ENCODE results near the gene LYPD3. TPM values are rescaled to one million over a fixed set of nuclear protein-coding genes. Genes with fewer than 3 reads are reported as not detected.

The LYPD3 gene
- polyA plus RNA-seq, 1 donor (not counting 4 experiments of a cell fraction or from before 2014, with no cell fraction given) = 163 TPM

GRCh38 chr19:43462383-43462782, 3.0 kb downstream of the LYPD3 start:
- FAIRE-seq = no peak
- dilution Hi-C loops (cut with MboI; ENCODE audit: extremely low pct_ligation_motif_present, low sequenced_read_pairs) = no loop called here
- H3K9me1 ChIP-seq (ENCODE audit: control insufficient read depth, extremely low read depth, insufficient read depth, low read length) = peaks cover 1% of the 10 kb centered on the region
- H3K36me3 ChIP-seq (ENCODE audit: control insufficient read depth in 2 of 2, extremely low read depth in 1 of 2, insufficient read depth in 2 of 2, low read length in 2 of 2) = peaks cover 7 to 19% of the 10 kb centered on the region in 2 experiments
- TF ChIP-seq, protein P1, sequence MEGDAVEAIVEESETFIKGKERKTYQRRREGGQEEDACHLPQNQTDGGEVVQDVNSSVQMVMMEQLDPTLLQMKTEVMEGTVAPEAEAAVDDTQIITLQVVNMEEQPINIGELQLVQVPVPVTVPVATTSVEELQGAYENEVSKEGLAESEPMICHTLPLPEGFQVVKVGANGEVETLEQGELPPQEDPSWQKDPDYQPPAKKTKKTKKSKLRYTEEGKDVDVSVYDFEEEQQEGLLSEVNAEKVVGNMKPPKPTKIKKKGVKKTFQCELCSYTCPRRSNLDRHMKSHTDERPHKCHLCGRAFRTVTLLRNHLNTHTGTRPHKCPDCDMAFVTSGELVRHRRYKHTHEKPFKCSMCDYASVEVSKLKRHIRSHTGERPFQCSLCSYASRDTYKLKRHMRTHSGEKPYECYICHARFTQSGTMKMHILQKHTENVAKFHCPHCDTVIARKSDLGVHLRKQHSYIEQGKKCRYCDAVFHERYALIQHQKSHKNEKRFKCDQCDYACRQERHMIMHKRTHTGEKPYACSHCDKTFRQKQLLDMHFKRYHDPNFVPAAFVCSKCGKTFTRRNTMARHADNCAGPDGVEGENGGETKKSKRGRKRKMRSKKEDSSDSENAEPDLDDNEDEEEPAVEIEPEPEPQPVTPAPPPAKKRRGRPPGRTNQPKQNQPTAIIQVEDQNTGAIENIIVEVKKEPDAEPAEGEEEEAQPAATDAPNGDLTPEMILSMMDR (optimal IDR thresholded peaks at IDR 0.05 in 1 of 3, IDR thresholded peaks at IDR 0.05 in 1 of 3, conservative IDR thresholded peaks at IDR 0.05 in 1 of 3; ENCODE audit: extremely low read depth in 1 of 3, insufficient read depth in 2 of 3, low read length in 3 of 3) = no peak
- no peak for TF ChIP-seq EZH2 (IDR thresholded peaks at IDR 0.05; ENCODE audit: low read length)
- DNase-seq (ENCODE audit: low read depth, low spot score) = no peak
- no peak overlapping the region for H3K4me3 ChIP-seq (ENCODE audit: control insufficient read depth in 2 of 3, extremely low read depth in 1 of 3, insufficient read depth in 2 of 3, low read depth in 1 of 3, low read length in 3 of 3)
- H3K4me2 ChIP-seq (ENCODE audit: control insufficient read depth, extremely low read depth, insufficient read depth, low read depth, low read length) = peak overlapping the region; percentile 90
- H3K9me3 ChIP-seq (ENCODE audit: control insufficient read depth, low read depth, low read length) = no peaks in the 10 kb centered on the region
- peaks cover 28% of the 10 kb centered on the region for H3K4me1 ChIP-seq (ENCODE audit: control insufficient read depth, extremely low read depth, insufficient read depth, low read length)
- no peak overlapping the region for H3K9ac ChIP-seq (ENCODE audit: control insufficient read depth, extremely low read depth, insufficient read depth, low read length)
- no peak overlapping the region for H2AFZ ChIP-seq (ENCODE audit: control insufficient read depth, low read length)
- H3K27ac ChIP-seq (ENCODE audit: control insufficient read depth, insufficient read depth, low read length) = no peak overlapping the region
- no peaks in the 10 kb centered on the region for H3K27me3 ChIP-seq (ENCODE audit: control insufficient read depth, extremely low read depth, insufficient read depth, low read length)
- H4K20me1 ChIP-seq (ENCODE audit: control insufficient read depth, extremely low read depth, insufficient read depth, low read length) = no peaks in the 10 kb centered on the region
- H3K79me2 ChIP-seq (ENCODE audit: control insufficient read depth, insufficient read depth, low read length) = peaks cover 10% of the 10 kb centered on the region

GRCh38 chr19:43461303-43461702, 4.1 kb downstream of the LYPD3 start:
- H3K27ac ChIP-seq (ENCODE audit: control insufficient read depth, insufficient read depth, low read length) = no peak overlapping the region
- peaks cover 10% of the 10 kb centered on the region for H3K79me2 ChIP-seq (ENCODE audit: control insufficient read depth, insufficient read depth, low read length)
- H4K20me1 ChIP-seq (ENCODE audit: control insufficient read depth, extremely low read depth, insufficient read depth, low read length) = no peaks in the 10 kb centered on the region
- no peak overlapping the region for H2AFZ ChIP-seq (ENCODE audit: control insufficient read depth, low read length)
- H3K9me3 ChIP-seq (ENCODE audit: control insufficient read depth, low read depth, low read length) = no peaks in the 10 kb centered on the region
- no peaks in the 10 kb centered on the region for H3K27me3 ChIP-seq (ENCODE audit: control insufficient read depth, extremely low read depth, insufficient read depth, low read length)
- peaks cover 25% of the 10 kb centered on the region for H3K4me1 ChIP-seq (ENCODE audit: control insufficient read depth, extremely low read depth, insufficient read depth, low read length)
- no peaks in the 10 kb centered on the region for H3K9me1 ChIP-seq (ENCODE audit: control insufficient read depth, extremely low read depth, insufficient read depth, low read length)
- H3K36me3 ChIP-seq (ENCODE audit: control insufficient read depth in 2 of 2, extremely low read depth in 1 of 2, insufficient read depth in 2 of 2, low read length in 2 of 2) = peaks cover 7 to 19% of the 10 kb centered on the region in 2 experiments
- H3K9ac ChIP-seq (ENCODE audit: control insufficient read depth, extremely low read depth, insufficient read depth, low read length) = no peak overlapping the region
- H3K4me3 ChIP-seq (ENCODE audit: control insufficient read depth in 2 of 3, extremely low read depth in 1 of 3, insufficient read depth in 2 of 3, low read depth in 1 of 3, low read length in 3 of 3) = no peak overlapping the region
- no peak for DNase-seq (ENCODE audit: low read depth, low spot score)
- H3K4me2 ChIP-seq (ENCODE audit: control insufficient read depth, extremely low read depth, insufficient read depth, low read depth, low read length) = no peak overlapping the region
- no peak for FAIRE-seq
- dilution Hi-C loops (cut with MboI; ENCODE audit: extremely low pct_ligation_motif_present, low sequenced_read_pairs) = no loop called here
- TF ChIP-seq EZH2 (IDR thresholded peaks at IDR 0.05; ENCODE audit: low read length) = no peak
- TF ChIP-seq, protein P1 (optimal IDR thresholded peaks at IDR 0.05 in 1 of 3, IDR thresholded peaks at IDR 0.05 in 1 of 3, conservative IDR thresholded peaks at IDR 0.05 in 1 of 3; ENCODE audit: extremely low read depth in 1 of 3, insufficient read depth in 2 of 3, low read length in 3 of 3) = no peak

All from keratinocyte (primary cell).